Lower lobe of right lung (tissue), 2 donors: Measurements from ENCODE around the gene ASAH2B. TPM values are rescaled to one million over a fixed set of nuclear protein-coding genes. Genes with fewer than 3 reads are reported as not detected.

ENCODE experiments used
- ATAC-seq, 2 donors: fragments of 200-7000 bp; cut with Tn5 transposase; one replicate each; pipeline ENCODE4 v1.9.1; 2020 to 2022; ENCODE audit warnings: mild to moderate bottlenecking in 2 of 2, moderate library complexity in 2 of 2
- DNase-seq: peaks from one replicate; pipeline ENCODE4 v3.0.0-alpha.2; 2020
- H3K27ac ChIP-seq: fragments of 200-600 bp; one replicate; pipeline ENCODE4 v1.8.0; 2022
- H3K27me3 ChIP-seq: fragments of 200-600 bp; one replicate; pipeline ENCODE4 v1.8.0; 2022; ENCODE audit warnings: low read depth
- H3K36me3 ChIP-seq: fragments of 200-600 bp; one replicate; pipeline ENCODE4 v1.8.0; 2022; ENCODE audit warnings: mild to moderate bottlenecking
- H3K4me1 ChIP-seq: fragments of 200-600 bp; one replicate; pipeline ENCODE4 v1.8.0; 2022
- H3K4me3 ChIP-seq: fragments of 200-600 bp; one replicate; pipeline ENCODE4 v1.8.0; 2022; ENCODE audit warnings: mild to moderate bottlenecking
- H3K9me3 ChIP-seq: fragments of 200-600 bp; one replicate; pipeline ENCODE4 v1.8.0; 2022
- CTCF ChIP-seq: fragments of 200-600 bp; IDR thresholded peaks from one replicate; pipeline ENCODE4 v1.8.0; 2022; ENCODE audit warnings: antibody characterized with exemption, mild to moderate bottlenecking
- intact Hi-C: fragments of 100-400 bp; cut with DNase I; formaldehyde crosslinking; loops from one replicate; pipeline ENCODE4 v1.11.0; 2022
- total RNA-seq: library from RNA; stranded (reverse); fragmentation: NEBNext Ultra II Directional; extraction: Animal tissue kit (Norgen Biotek cat#: 25700); gene quantifications from one replicate; pipeline ENCODE4 v1.2.1, GENCODE V29; 2021
- donor health status: DM: no; HTN: yes; CAD: no; lungs with severe emphysema.

The ASAH2B gene
- total RNA-seq, 1 donor from 2014 or later: 4.5 TPM

GRCh38 chr10:50807851-50808776 lies 68.4 kb downstream of the ASAH2B start:
- H3K9me3 ChIP-seq: no peaks in the 10 kb centered on the region
- no peak overlapping the region for H3K4me3 ChIP-seq
- no peak for TF ChIP-seq CTCF
- peak in 1 of 2 donors; percentile 59 for ATAC-seq
- intact Hi-C loops: no loop called here
- no peaks in the 10 kb centered on the region for H3K36me3 ChIP-seq
- H3K27me3 ChIP-seq: no peaks in the 10 kb centered on the region
- no peak for DNase-seq
- peaks cover 9% of the 10 kb centered on the region for H3K4me1 ChIP-seq
- H3K27ac ChIP-seq: no peak overlapping the region

Other genes starting within 250 kb of the ASAH2B start
- gene SGMS1, start 116.0 kb upstream of the ASAH2B start, total RNA-seq: 72.3 TPM
- not detected for gene A1CF, start 145.7 kb downstream of the ASAH2B start, total RNA-seq